ENCODE results near the gene CLDND2.

GRCh38 chr19:51399231-51399630 is 30.4 kb upstream of the CLDND2 start:
- TF ChIP-seq CTCF (conservative IDR thresholded peaks at IDR 0.05 in 1 of 2, IDR thresholded peaks at IDR 0.05 in 1 of 2; ENCODE audit: low read depth in 1 of 2, low read length in 2 of 2) (no peak), EZH2 (IDR thresholded peaks at IDR 0.05; ENCODE audit: low read length, missing control alignments) (no peak)

Measured in fibroblast of lung (primary cell).